HL-60 (cell line): ENCODE data around the gene PRDM11.

Source experiments
- DNase-seq, 2 experiments: peaks; one replicate each; pipeline ENCODE4 v3.0.0-alpha.2; 2010 to 2020; ENCODE audit warnings: low read depth in 1 of 2, low spot score in 1 of 2
- H3K27ac ChIP-seq: fragments of 250-450 bp; sonication (Bioruptor Pico); replicated peaks from 2 replicates; pipeline ENCODE4 v1.5.1; 2020; ENCODE audit warnings: mild to moderate bottlenecking, moderate library complexity
- H3K27me3 ChIP-seq: fragments of 250-450 bp; sonication (Bioruptor Pico); 2 replicates; pipeline ENCODE4 v1.5.1; 2021; ENCODE audit warnings: mild to moderate bottlenecking, moderate library complexity; ENCODE audit not compliant: insufficient read depth, poor library complexity, severe bottlenecking
- H3K4me3 ChIP-seq: replicated peaks from 2 replicates; pipeline ENCODE4 v1.5.1; 2011; ENCODE audit warnings: mild to moderate bottlenecking, control low read depth, low read length; ENCODE audit not compliant: insufficient read depth
- GABPA ChIP-seq: IDR thresholded peaks from 2 replicates; pipeline ENCODE4 v1.6.1; 2012; ENCODE audit warnings: low read depth
- POLR2AphosphoS5 ChIP-seq: IDR thresholded peaks from 2 replicates; pipeline ENCODE4 v1.6.1; 2012; ENCODE audit warnings: low read depth
- SPI1 ChIP-seq: IDR thresholded peaks from 2 replicates; pipeline ENCODE4 v1.6.1; 2012; ENCODE audit warnings: low read depth, mild to moderate bottlenecking, borderline replicate concordance
- TF ChIP-seq, protein P1 (sequence below): IDR thresholded peaks from one replicate; pipeline ENCODE4 v1.5.1; 2011; ENCODE audit warnings: low read length, control low read depth, inconsistent platforms; ENCODE audit not compliant: insufficient read depth
- TF ChIP-seq, protein P2 (sequence below): IDR thresholded peaks from 2 replicates; pipeline ENCODE4 v1.6.1; 2012; ENCODE audit warnings: low read depth; ENCODE audit not compliant: insufficient replicate concordance

The PRDM11 gene

DNA sequence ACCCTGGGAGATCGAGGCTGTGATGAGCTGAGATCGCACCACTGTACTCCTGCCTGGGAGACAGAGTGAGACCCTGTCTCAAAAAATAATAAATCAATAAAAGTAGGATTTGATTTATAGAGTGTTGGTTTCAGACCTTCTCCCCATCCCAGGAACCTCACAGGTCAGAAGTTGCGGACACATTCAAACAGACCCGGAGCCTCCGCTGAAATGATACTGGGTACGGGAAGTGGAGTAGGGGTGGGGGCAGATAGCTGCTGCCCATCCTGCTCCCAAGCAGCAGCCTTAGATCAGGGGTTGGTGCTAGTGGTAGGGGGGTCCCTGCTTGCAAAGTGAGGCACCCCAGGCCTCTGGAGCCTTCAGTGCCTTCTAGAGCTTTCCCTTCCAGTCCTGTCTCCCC lies 7.8 kb downstream of the PRDM11 start:
- Histone ChIP-seq H3K27me3 (no peaks in the 10 kb centered on the region), H3K4me3 (no peak overlapping the region), H3K27ac (no peak overlapping the region)
- no peak for TF ChIP-seq SPI1
- no peak for TF ChIP-seq POLR2AphosphoS5
- TF ChIP-seq, protein P1, sequence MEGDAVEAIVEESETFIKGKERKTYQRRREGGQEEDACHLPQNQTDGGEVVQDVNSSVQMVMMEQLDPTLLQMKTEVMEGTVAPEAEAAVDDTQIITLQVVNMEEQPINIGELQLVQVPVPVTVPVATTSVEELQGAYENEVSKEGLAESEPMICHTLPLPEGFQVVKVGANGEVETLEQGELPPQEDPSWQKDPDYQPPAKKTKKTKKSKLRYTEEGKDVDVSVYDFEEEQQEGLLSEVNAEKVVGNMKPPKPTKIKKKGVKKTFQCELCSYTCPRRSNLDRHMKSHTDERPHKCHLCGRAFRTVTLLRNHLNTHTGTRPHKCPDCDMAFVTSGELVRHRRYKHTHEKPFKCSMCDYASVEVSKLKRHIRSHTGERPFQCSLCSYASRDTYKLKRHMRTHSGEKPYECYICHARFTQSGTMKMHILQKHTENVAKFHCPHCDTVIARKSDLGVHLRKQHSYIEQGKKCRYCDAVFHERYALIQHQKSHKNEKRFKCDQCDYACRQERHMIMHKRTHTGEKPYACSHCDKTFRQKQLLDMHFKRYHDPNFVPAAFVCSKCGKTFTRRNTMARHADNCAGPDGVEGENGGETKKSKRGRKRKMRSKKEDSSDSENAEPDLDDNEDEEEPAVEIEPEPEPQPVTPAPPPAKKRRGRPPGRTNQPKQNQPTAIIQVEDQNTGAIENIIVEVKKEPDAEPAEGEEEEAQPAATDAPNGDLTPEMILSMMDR: no peak
- TF ChIP-seq, protein P2, sequence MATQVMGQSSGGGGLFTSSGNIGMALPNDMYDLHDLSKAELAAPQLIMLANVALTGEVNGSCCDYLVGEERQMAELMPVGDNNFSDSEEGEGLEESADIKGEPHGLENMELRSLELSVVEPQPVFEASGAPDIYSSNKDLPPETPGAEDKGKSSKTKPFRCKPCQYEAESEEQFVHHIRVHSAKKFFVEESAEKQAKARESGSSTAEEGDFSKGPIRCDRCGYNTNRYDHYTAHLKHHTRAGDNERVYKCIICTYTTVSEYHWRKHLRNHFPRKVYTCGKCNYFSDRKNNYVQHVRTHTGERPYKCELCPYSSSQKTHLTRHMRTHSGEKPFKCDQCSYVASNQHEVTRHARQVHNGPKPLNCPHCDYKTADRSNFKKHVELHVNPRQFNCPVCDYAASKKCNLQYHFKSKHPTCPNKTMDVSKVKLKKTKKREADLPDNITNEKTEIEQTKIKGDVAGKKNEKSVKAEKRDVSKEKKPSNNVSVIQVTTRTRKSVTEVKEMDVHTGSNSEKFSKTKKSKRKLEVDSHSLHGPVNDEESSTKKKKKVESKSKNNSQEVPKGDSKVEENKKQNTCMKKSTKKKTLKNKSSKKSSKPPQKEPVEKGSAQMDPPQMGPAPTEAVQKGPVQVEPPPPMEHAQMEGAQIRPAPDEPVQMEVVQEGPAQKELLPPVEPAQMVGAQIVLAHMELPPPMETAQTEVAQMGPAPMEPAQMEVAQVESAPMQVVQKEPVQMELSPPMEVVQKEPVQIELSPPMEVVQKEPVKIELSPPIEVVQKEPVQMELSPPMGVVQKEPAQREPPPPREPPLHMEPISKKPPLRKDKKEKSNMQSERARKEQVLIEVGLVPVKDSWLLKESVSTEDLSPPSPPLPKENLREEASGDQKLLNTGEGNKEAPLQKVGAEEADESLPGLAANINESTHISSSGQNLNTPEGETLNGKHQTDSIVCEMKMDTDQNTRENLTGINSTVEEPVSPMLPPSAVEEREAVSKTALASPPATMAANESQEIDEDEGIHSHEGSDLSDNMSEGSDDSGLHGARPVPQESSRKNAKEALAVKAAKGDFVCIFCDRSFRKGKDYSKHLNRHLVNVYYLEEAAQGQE: no peak
- no peak for TF ChIP-seq GABPA
- DNase-seq: no peak

DNA sequence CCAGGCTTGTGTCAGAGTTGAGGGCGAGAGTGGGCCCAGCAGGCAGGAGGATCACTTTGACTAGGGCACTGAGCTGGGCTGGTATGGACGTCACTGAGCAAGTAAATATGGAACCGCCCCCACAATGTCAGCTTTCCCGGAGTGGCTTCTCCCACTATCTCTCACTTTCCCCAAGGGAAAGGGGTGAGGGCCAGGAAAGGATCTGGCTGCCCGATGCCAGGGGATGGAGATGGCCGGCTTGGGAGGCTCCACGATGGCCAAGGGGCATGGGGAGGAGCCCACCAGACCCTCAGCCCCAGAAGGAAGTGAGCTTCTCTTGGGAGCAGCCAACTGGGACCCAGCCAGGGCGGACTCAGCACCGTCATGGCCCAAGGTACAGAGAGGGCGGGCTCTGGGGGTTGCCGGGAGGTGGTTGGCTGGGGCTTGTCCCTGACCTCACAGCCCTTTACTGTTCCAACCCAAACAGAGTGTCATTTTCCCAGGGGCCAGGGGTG lies 8.7 kb downstream of the PRDM11 start:
- TF ChIP-seq POLR2AphosphoS5 (no peak), SPI1 (no peak), GABPA (no peak)
- TF ChIP-seq, protein P2: no peak
- TF ChIP-seq, protein P1: no peak

DNA sequence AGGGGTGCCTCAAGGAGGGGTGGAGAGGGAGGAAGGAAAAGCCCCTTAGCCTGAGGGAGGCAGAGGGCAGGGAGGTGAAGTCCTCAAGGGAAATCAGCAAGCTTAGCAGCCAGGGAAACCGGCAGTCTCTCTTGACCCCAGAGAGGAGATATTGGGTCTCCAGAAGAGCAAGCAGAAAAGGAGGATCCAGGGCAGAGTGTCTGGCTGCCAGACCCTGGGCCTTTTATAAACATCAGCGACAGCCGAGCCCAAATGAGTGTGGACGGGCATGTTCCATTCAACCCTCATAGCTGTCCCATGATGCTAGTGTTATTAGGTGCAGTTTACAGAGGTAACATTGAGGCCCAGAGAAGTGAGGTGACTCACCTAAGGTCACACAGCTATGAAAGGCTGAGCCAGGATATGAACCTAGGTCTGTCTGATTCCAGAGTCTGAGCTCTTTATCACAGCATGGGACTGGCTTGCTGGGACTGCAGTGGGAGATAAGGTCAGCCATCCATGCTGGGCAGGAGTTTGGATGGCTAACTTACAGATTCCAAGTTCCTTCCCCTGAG lies 9.3 kb downstream of the PRDM11 start:
- Histone ChIP-seq H3K27ac (no peak overlapping the region), H3K27me3 (no peaks in the 10 kb centered on the region), H3K4me3 (no peak overlapping the region)
- DNase-seq: no peak
- TF ChIP-seq POLR2AphosphoS5: no peak
- TF ChIP-seq GABPA: no peak
- TF ChIP-seq, protein P2: no peak

More for the DNA sequence above, 8.7 kb downstream of the PRDM11 start:
- no peak for DNase-seq
- no peak overlapping the region for H3K27ac ChIP-seq
- no peak overlapping the region for H3K4me3 ChIP-seq
- no peaks in the 10 kb centered on the region for H3K27me3 ChIP-seq
